Measurements from ENCODE around the gene CDH13.

The CDH13 gene

GRCh38 chr16:83437036-83437435, 810.3 kb downstream of the CDH13 start (continued):
- TF ChIP-seq ZNF280D (tag by site-specific recombination; IDR thresholded peaks at IDR 0.05) (no peak), ZNF488 (tag by site-specific recombination; IDR thresholded peaks at IDR 0.05) (no peak), ZNF404 (tag by site-specific recombination; IDR thresholded peaks at IDR 0.05) (no peak)

- TF ChIP-seq ZNF169 (tag by site-specific recombination; IDR thresholded peaks at IDR 0.05) = no peak
- no peak for TF ChIP-seq ZBTB6 (tag by site-specific recombination; IDR thresholded peaks at IDR 0.05)
- no peak for TF ChIP-seq ZSCAN4 (tag by site-specific recombination; IDR thresholded peaks at IDR 0.05)
- no peaks in the 10 kb centered on the region for H3K4me1 ChIP-seq (ENCODE audit: control insufficient read depth, insufficient read depth, low read length)
- CTCF ChIA-PET = interaction anchor here (0.9 to 1.4 kb wide), 2 partner anchors 9 to 83 kb away, joined by 3 to 10 read pairs; no protein-coding TSS in a partner anchor
- H3K9me3 ChIP-seq (ENCODE audit: control insufficient read depth, insufficient read depth, low read depth, low read length) = no peaks in the 10 kb centered on the region
- H3K4me3 ChIP-seq (ENCODE audit: low read depth, low read length) = no peak overlapping the region
- no peaks in the 10 kb centered on the region for H3K36me3 ChIP-seq (ENCODE audit: control insufficient read depth in 2 of 2, insufficient read depth in 1 of 2, low read length in 2 of 2)
- no peak overlapping the region for H3K27ac ChIP-seq (ENCODE audit: extremely low read depth, low read depth, low read length)
- POLR2A ChIA-PET = no interaction called here
Observed at GRCh38 chr16:83438326-83438725, 811.6 kb downstream of the CDH13 start.

- POLR2A ChIA-PET = no interaction called here
- Histone ChIP-seq H3K9me3 (ENCODE audit: control insufficient read depth, insufficient read depth, low read depth, low read length) (no peaks in the 10 kb centered on the region), H3K36me3 (ENCODE audit: control insufficient read depth in 2 of 2, insufficient read depth in 1 of 2, low read length in 2 of 2) (no peaks in the 10 kb centered on the region), H3K27ac (ENCODE audit: extremely low read depth, low read depth, low read length) (no peak overlapping the region), H3K4me3 (ENCODE audit: low read depth, low read length) (no peak overlapping the region), H3K4me1 (ENCODE audit: control insufficient read depth, insufficient read depth, low read length) (no peaks in the 10 kb centered on the region)
- CTCF ChIA-PET = no interaction called here
- no peak for TF ChIP-seq ZNF621 (tag by site-specific recombination; IDR thresholded peaks at IDR 0.05)
- no peak for TF ChIP-seq ZNF449 (tag by site-specific recombination; IDR thresholded peaks at IDR 0.05)
- TF ChIP-seq HIC1 (tag by site-specific recombination; IDR thresholded peaks at IDR 0.05) = no peak
- no peak for TF ChIP-seq ZNF629 (tag by site-specific recombination; IDR thresholded peaks at IDR 0.05)
- no peak for TF ChIP-seq SCRT1 (tag by site-specific recombination; IDR thresholded peaks at IDR 0.05; ENCODE audit: borderline replicate concordance)
- no peak for TF ChIP-seq ZNF175 (tag by site-specific recombination; IDR thresholded peaks at IDR 0.05)
- no peak for TF ChIP-seq ZSCAN30 (tag by site-specific recombination; IDR thresholded peaks at IDR 0.05)
- no peak for TF ChIP-seq ZNF626 (tag by site-specific recombination; IDR thresholded peaks at IDR 0.05)
- no peak for TF ChIP-seq ZNF707 (tag by site-specific recombination; IDR thresholded peaks at IDR 0.05)
- TF ChIP-seq ZNF2 (tag by site-specific recombination; IDR thresholded peaks at IDR 0.05) = no peak
- no peak for TF ChIP-seq ZFP41 (tag by site-specific recombination; IDR thresholded peaks at IDR 0.05; ENCODE audit: borderline replicate concordance)
- no peak for TF ChIP-seq ZNF596 (tag by site-specific recombination; IDR thresholded peaks at IDR 0.05)
- no peak for TF ChIP-seq MYNN (tag by site-specific recombination; IDR thresholded peaks at IDR 0.05; ENCODE audit: borderline replicate concordance)
- TF ChIP-seq ZBTB21 (tag by site-specific recombination; IDR thresholded peaks at IDR 0.05) = no peak
- no peak for TF ChIP-seq ZNF645 (tag by site-specific recombination; IDR thresholded peaks at IDR 0.05)
- TF ChIP-seq ZNF791 (tag by site-specific recombination; IDR thresholded peaks at IDR 0.05) = no peak
Observed at GRCh38 chr16:83439412-83439811, 812.6 kb downstream of the CDH13 start.

All from HEK293 (cell line).